Measurements from ENCODE around the gene CAPRIN2. TPM values are rescaled to one million over a fixed set of nuclear protein-coding genes. Genes with fewer than 3 reads are reported as not detected.
A peak's percentile ranks its signal among the peaks of the same experiment; 100 is the strongest.

The CAPRIN2 gene
- total RNA-seq, 1 experiment from 2014 or later: 123 TPM

DNA sequence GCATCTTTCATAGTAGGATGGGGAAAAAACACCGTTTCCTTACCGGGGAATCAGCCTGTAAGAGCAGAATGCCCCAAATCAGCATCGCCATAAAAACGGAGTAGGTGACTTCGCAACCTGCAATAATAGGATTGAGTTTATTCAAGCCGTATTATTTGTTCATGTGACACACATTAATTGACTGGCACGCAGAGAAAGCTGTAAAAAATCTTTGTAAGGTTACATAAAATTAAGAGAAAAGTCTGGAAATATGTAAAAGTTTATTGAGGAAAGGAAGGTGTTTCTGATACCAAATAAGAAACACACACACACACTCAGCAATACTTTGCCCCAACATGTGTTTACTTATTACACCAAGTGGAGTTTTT, 628 bp upstream of the CAPRIN2 start:
- H2AFZ ChIP-seq (ENCODE audit: low read length): peak overlapping the region; percentile 35
- no peak overlapping the region for H3K23ac ChIP-seq (ENCODE audit: insufficient read length, low read depth, low read length)
- no CpG with 5 or more reads among the region's 7 CpGs for WGBS (ENCODE audit: extremely low coverage, insufficient read length, low lambda C conversion rate)
- no peak overlapping the region for H4K5ac ChIP-seq (ENCODE audit: insufficient read length, low read depth, low read length)
- no peak overlapping the region for H4K91ac ChIP-seq (ENCODE audit: insufficient read length, low read depth, low read length)
- H3K14ac ChIP-seq (ENCODE audit: insufficient read depth, low read length): no peak overlapping the region
- peak overlapping the region; percentile 75 for H3K4me2 ChIP-seq (ENCODE audit: insufficient read depth, insufficient read length, low read length)
- H2AK5ac ChIP-seq (ENCODE audit: insufficient read length, low read length): no peak overlapping the region
- peak overlapping the region; percentile 49 for H3K27ac ChIP-seq (ENCODE audit: insufficient read length, low read depth, low read length)
- Mint-ChIP-seq H3K4me3 (peak overlapping the region; percentile 97 to 98), H3K4me1 (peaks cover 35 to 43% of the 10 kb centered on the region in 2 experiments), H3K27me3 (ENCODE audit: low read depth) (no peaks in the 10 kb centered on the region), H3K9me3 (peaks cover under 1% of the 10 kb centered on the region in 2 experiments; a peak in 2 of 5 replicates), H3K36me3 (ENCODE audit: insufficient read depth in 1 of 3, low read depth in 3 of 3) (peaks cover under 1 to 19% (median 7%) of the 10 kb centered on the region in 3 experiments; a peak in 4 of 7 replicates), H3K27ac (peak overlapping the region; percentile 8 to 92 (median 80); a peak in 6 of 7 replicates)
- H3K79me2 ChIP-seq (ENCODE audit: insufficient read depth, low read length): peaks cover 13% of the 10 kb centered on the region; the same call in 1 of the 2 replicates
- DNase-seq: no peak
- H3K4me1 ChIP-seq (ENCODE audit: insufficient read depth, low read length): peaks cover 5% of the 10 kb centered on the region
- H2BK20ac ChIP-seq (ENCODE audit: low read depth, low read length, poor library complexity, severe bottlenecking): no peak overlapping the region
- H3K4ac ChIP-seq (ENCODE audit: low read depth, low read length): no peak overlapping the region
- no peaks in the 10 kb centered on the region for H3K9me3 ChIP-seq (ENCODE audit: control insufficient read depth, low read depth, low read length)
- H2BK5ac ChIP-seq (ENCODE audit: insufficient read length, low read length): no peak overlapping the region
- H2BK120ac ChIP-seq (ENCODE audit: low read depth, low read length, poor library complexity, severe bottlenecking): no peak overlapping the region
- no peaks in the 10 kb centered on the region for H4K20me1 ChIP-seq (ENCODE audit: control insufficient read depth, insufficient read depth, insufficient read length)
- no peaks in the 10 kb centered on the region for H3K27me3 ChIP-seq (ENCODE audit: insufficient read depth, low read length)
- no peak overlapping the region for H3K18ac ChIP-seq (ENCODE audit: insufficient read length, low read depth, low read length)
- H2BK15ac ChIP-seq (ENCODE audit: low read depth, low read length): no peak overlapping the region
- no peak overlapping the region for H3K56ac ChIP-seq (ENCODE audit: insufficient read length, low read depth, low read length)
- H3T11ph ChIP-seq (ENCODE audit: low read length): no peak overlapping the region
- no peaks in the 10 kb centered on the region for H3K79me1 ChIP-seq (ENCODE audit: insufficient read depth, low read depth, low read length, poor library complexity, severe bottlenecking)
- peak overlapping the region; percentile 64 for H3K9ac ChIP-seq (ENCODE audit: extremely low read depth, insufficient read length, low read length)
- TF ChIP-seq, protein P1, sequence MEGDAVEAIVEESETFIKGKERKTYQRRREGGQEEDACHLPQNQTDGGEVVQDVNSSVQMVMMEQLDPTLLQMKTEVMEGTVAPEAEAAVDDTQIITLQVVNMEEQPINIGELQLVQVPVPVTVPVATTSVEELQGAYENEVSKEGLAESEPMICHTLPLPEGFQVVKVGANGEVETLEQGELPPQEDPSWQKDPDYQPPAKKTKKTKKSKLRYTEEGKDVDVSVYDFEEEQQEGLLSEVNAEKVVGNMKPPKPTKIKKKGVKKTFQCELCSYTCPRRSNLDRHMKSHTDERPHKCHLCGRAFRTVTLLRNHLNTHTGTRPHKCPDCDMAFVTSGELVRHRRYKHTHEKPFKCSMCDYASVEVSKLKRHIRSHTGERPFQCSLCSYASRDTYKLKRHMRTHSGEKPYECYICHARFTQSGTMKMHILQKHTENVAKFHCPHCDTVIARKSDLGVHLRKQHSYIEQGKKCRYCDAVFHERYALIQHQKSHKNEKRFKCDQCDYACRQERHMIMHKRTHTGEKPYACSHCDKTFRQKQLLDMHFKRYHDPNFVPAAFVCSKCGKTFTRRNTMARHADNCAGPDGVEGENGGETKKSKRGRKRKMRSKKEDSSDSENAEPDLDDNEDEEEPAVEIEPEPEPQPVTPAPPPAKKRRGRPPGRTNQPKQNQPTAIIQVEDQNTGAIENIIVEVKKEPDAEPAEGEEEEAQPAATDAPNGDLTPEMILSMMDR (conservative IDR thresholded peaks at IDR 0.05): no peak
- no peak overlapping the region for H4K8ac ChIP-seq (replicated peaks; ENCODE audit: insufficient read length, low read depth, low read length)
- H3K23me2 ChIP-seq (ENCODE audit: insufficient read length, low read depth, low read length, poor library complexity, severe bottlenecking): peaks cover 9% of the 10 kb centered on the region
- no peak overlapping the region for H2BK12ac ChIP-seq (ENCODE audit: insufficient read length, low read depth, low read length)

Data from H9 (cell line).